ENCODE measurements around the gene ERG28. TPM values are rescaled to one million over a fixed set of nuclear protein-coding genes. Genes with fewer than 3 reads are reported as not detected.

Gene ERG28
- total and polyA plus RNA-seq, 10 of the 15 experiments (the other 5 are each of a cell fraction or from before 2014, with no cell fraction given): 15.2 to 67.0 (median 48.1) TPM

DNA sequence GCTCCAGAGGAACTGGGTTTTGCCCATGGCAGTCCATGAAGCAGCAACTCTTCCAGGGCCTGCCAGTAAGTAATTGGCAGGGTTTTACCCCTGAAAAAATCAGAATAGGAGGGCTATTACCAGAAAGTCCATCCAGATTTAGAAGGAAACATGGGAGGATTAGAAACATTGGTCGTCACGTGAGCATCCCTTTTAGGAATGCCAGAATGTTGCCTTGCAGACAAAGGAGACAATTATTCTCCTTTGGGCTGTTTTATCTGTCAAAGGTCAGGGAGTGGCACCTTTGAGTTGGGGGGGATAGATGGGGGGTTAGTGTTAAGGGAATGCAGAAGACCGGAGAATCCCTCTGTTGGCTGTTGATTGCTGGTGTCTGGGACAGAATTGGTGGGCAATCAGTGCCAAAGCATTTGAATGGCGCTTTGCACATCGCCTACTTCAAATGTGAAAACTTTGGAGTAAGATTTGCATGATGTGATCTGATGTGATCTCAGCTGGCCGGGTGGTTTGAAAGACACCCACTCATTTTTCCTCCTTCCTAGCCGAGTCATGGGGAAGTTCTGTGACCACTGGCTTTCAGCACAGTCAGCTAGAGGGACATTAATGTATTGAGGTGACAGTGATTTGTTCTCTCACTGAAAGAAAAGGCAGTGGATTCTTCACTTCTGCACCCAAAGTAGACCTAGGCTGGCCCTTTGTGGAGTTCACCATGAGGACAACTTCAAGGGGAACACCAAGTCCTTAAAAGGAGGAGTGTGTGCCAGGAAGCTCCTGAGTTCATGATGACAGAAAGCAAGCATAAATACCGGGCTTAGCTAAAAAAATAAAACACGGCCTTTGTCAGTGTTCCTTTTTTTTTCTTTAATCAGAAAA is 50.8 kb downstream of the ERG28 start:
- H3K36me3 ChIP-seq (ENCODE audit: control insufficient read depth in 2 of 2, insufficient read depth in 2 of 2, low read length in 1 of 2): no peaks in the 10 kb centered on the region
- POLR2A ChIA-PET: interaction anchor here (1.2 kb wide), 1 partner anchor 14 kb away, joined by 3 read pairs; no protein-coding TSS in a partner anchor
- H3K4me1 ChIP-seq (ENCODE audit: control insufficient read depth, insufficient read depth, low read length): no peaks in the 10 kb centered on the region
- H3K9ac ChIP-seq (ENCODE audit: control insufficient read depth, insufficient read depth, low read length): no peak overlapping the region
- no peaks in the 10 kb centered on the region for H4K20me1 ChIP-seq (ENCODE audit: control insufficient read depth, insufficient read depth)
- WGBS (ENCODE audit: insufficient coverage, insufficient replicate concordance, low lambda C conversion rate, missing lambda C conversion rate): 65% methylated on average over 9 of the region's 9 CpGs
- CTCF ChIA-PET: interaction anchor here (0.7 to 2.4 kb wide), 5 partner anchors 13 to 304 kb away, joined by 3 to 9 read pairs (median 6); no protein-coding TSS in a partner anchor
- TF ChIP-seq ZNF217 (IDR thresholded peaks at IDR 0.05) (no peak), IKZF1 (conservative IDR thresholded peaks at IDR 0.05) (0 out of 2 replicates have a peak, but pooled peaks have one; percentile 27), SIN3A (IDR thresholded peaks at IDR 0.05; ENCODE audit: low read depth, low read length) (no peak), EED (IDR thresholded peaks at IDR 0.05; ENCODE audit: low read depth) (no peak)
- TF ChIP-seq, protein P1, sequence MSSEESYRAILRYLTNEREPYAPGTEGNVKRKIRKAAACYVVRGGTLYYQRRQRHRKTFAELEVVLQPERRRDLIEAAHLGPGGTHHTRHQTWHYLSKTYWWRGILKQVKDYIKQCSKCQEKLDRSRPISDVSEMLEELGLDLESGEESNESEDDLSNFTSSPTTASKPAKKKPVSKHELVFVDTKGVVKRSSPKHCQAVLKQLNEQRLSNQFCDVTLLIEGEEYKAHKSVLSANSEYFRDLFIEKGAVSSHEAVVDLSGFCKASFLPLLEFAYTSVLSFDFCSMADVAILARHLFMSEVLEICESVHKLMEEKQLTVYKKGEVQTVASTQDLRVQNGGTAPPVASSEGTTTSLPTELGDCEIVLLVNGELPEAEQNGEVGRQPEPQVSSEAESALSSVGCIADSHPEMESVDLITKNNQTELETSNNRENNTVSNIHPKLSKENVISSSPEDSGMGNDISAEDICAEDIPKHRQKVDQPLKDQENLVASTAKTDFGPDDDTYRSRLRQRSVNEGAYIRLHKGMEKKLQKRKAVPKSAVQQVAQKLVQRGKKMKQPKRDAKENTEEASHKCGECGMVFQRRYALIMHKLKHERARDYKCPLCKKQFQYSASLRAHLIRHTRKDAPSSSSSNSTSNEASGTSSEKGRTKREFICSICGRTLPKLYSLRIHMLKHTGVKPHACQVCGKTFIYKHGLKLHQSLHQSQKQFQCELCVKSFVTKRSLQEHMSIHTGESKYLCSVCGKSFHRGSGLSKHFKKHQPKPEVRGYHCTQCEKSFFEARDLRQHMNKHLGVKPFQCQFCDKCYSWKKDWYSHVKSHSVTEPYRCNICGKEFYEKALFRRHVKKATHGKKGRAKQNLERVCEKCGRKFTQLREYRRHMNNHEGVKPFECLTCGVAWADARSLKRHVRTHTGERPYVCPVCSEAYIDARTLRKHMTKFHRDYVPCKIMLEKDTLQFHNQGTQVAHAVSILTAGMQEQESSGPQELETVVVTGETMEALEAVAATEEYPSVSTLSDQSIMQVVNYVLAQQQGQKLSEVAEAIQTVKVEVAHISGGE (CRISPR knock-in tag; IDR thresholded peaks at IDR 0.05): no peak
- no TSS peak for BruUV-seq (replicated peaks)
- RAD21 ChIA-PET (ENCODE audit: unreplicated experiment): no interaction called here
- H2AFZ ChIP-seq (ENCODE audit: control insufficient read depth, low read depth, low read length): no peak overlapping the region
- SMC1A ChIA-PET (ENCODE audit: uncharacterized antibody, unreplicated experiment): interaction anchor here (0.6 to 1.3 kb wide), 5 partner anchors 7 to 85 kb away, joined by 3 read pairs; no protein-coding TSS in a partner anchor
- H3K9me3 ChIP-seq (replicated peaks; ENCODE audit: control insufficient read depth, insufficient read depth, low read length): peaks cover 15% of the 10 kb centered on the region
- intact Hi-C loops (cut with micrococcal nuclease; ENCODE audit: unreplicated experiment): no loop called here
- H3K79me2 ChIP-seq (ENCODE audit: control insufficient read depth, insufficient read depth, low read length): no peaks in the 10 kb centered on the region
- H3K4me2 ChIP-seq (ENCODE audit: control insufficient read depth, insufficient read depth): no peak overlapping the region
- H3K4me3 ChIP-seq: no peak overlapping the region
- ATAC-seq: no peak
- DNase-seq (ENCODE audit: low read depth, low spot score): no peak
- FAIRE-seq: no peak
- H3K27ac ChIP-seq (ENCODE audit: control insufficient read depth, insufficient read depth): no peak overlapping the region
- in situ Hi-C loops (cut with MboI): no loop called here
- H3K27me3 ChIP-seq (replicated peaks in 1 of 2; ENCODE audit: control insufficient read depth in 2 of 2, insufficient read depth in 2 of 2, low read length in 1 of 2): no peaks in the 10 kb centered on the region

All from GM12878 (cell line).